Upper lobe of left lung (tissue), 4 donors: Measurements from ENCODE around the gene ISY1.

ENCODE experiments used
- CTCF ChIP-seq, 6 experiments: fragments of 450-650 bp in 4 of 6; fragments of 200-600 bp in 2 of 6; sonication (generic) in 2 of 6; IDR thresholded peaks; one replicate each; pipeline ENCODE4 v1.5.1; 2016 to 2019; ENCODE audit warnings: antibody characterized with exemption in 6 of 6
- POLR2A ChIP-seq, 4 donors: fragments of 450-650 bp; IDR thresholded peaks; one replicate each; pipeline ENCODE4 v1.5.1; 2016 to 2017; ENCODE audit warnings: antibody characterized with exemption in 4 of 4, mild to moderate bottlenecking in 2 of 4
- POLR2AphosphoS5 ChIP-seq, 2 donors: sonication (generic); formaldehyde crosslinking; IDR thresholded peaks; one replicate each; pipeline ENCODE4 v1.5.1; 2017; ENCODE audit warnings: antibody characterized with exemption in 2 of 2

DNA sequence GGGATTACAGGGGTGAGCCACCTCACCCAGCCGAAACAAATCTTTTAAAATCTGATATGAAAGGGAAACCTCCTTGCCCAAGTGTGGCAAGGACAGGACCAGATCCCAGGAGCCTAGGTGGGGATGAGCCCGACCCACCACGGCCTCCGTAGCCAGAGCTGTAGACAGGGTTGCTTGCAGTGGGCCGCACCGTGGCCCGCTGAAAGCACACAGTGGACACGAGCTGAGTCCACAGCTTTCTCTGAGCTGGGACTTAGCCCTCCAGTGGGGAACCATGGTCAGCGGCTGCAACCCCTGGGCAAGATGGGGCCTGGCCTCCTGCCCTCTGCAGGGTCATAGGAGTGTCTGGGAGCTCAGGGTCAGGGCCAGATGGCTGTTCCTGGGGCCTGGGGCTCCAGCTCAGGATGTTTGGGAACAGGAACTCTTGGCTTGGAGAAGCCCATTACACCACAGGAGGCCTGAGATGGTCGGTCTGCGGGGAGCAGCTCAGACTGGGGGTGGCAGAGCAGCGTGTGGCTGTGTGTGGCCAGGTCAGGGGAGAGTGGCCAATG, 75.6 kb downstream of the ISY1 start:
- TF ChIP-seq CTCF (IDR thresholded peaks at IDR 0.05) (no peak), POLR2A (IDR thresholded peaks at IDR 0.05) (no peak), POLR2AphosphoS5 (IDR thresholded peaks at IDR 0.05) (no peak)
